WTC11 (cell line): ENCODE results near the gene RNF167. TPM values are rescaled to one million over a fixed set of nuclear protein-coding genes. Genes with fewer than 3 reads are reported as not detected.

Experiments
- ATAC-seq: fragments of 200-7000 bp; cut with Tn5 transposase; 2 replicates; pipeline ENCODE4 v1.10.0; 2021; ENCODE audit warnings: mild to moderate bottlenecking, moderate library complexity
- CTCF ChIA-PET: fragments of 300-600 bp; sonication (Branson Sonifier 250); formaldehyde crosslinking; loops from one replicate; lab custom pipeline; 2021; ENCODE audit warnings: antibody characterized with exemption; lab: Charles Lee
- POLR2A ChIA-PET: fragments of 350-600 bp; sonication (Branson Sonifier 250); formaldehyde crosslinking; loops from one replicate; lab custom pipeline; 2021; ENCODE audit warnings: antibody characterized with exemption; lab: Charles Lee
- DNase-seq: peaks from one replicate; pipeline ENCODE4 v3.0.0; 2021; ENCODE audit warnings: low spot score
- H3K27ac Mint-ChIP-seq: 2 replicates; pipeline ENCODE4 v1.8.0; 2021; ENCODE audit warnings: mixed read lengths
- H3K27me3 Mint-ChIP-seq: 2 replicates; pipeline ENCODE4 v1.8.0; 2021; ENCODE audit warnings: low read depth, mild to moderate bottlenecking, moderate library complexity, mixed read lengths
- H3K36me3 Mint-ChIP-seq: 2 replicates; pipeline ENCODE4 v1.8.0; 2021; ENCODE audit warnings: mixed read lengths
- H3K4me1 Mint-ChIP-seq: 2 replicates; pipeline ENCODE4 v1.8.0; 2022; ENCODE audit warnings: mixed read lengths
- H3K4me3 Mint-ChIP-seq: 2 replicates; pipeline ENCODE4 v1.8.0; 2021; ENCODE audit warnings: mild to moderate bottlenecking, moderate library complexity, mixed read lengths
- H3K9me3 Mint-ChIP-seq: 2 replicates; pipeline ENCODE4 v1.8.0; 2021; ENCODE audit warnings: mixed read lengths
- CREB1 ChIP-seq: sonication (generic); formaldehyde crosslinking; IDR thresholded peaks from 2 replicates; pipeline ENCODE4 v1.8.0; 2023; ENCODE audit warnings: mild to moderate bottlenecking, missing genetic modification reagents
- ETV6 ChIP-seq: sonication (generic); formaldehyde crosslinking; IDR thresholded peaks from 2 replicates; pipeline ENCODE4 v1.8.1; 2022; ENCODE audit warnings: mild to moderate bottlenecking, missing genetic modification reagents
- FOXJ3 ChIP-seq: sonication (generic); formaldehyde crosslinking; IDR thresholded peaks from 2 replicates; pipeline ENCODE4 v1.9.0; 2021; ENCODE audit warnings: missing genetic modification reagents, mild to moderate bottlenecking, borderline replicate concordance
- GRHL2 ChIP-seq: fragments of 250-450 bp; sonication (Bioruptor Pico); IDR thresholded peaks from 2 replicates; pipeline ENCODE4 v1.8.0; 2022; ENCODE audit warnings: mild to moderate bottlenecking, moderate library complexity; ENCODE audit not compliant: insufficient replicate concordance, severe bottlenecking
- HMGXB4 ChIP-seq: sonication (generic); formaldehyde crosslinking; IDR thresholded peaks from 2 replicates; pipeline ENCODE4 v1.8.1; 2023; ENCODE audit warnings: mild to moderate bottlenecking, moderate library complexity, missing genetic modification reagents
- IRF2 ChIP-seq: sonication (generic); formaldehyde crosslinking; IDR thresholded peaks from 2 replicates; pipeline ENCODE4 v1.8.0; 2022; ENCODE audit warnings: low read depth, missing genetic modification reagents, borderline replicate concordance
- JAZF1 ChIP-seq: fragments of 250-450 bp; sonication (Bioruptor Pico); IDR thresholded peaks from 2 replicates; pipeline ENCODE4 v1.9.0; 2021; ENCODE audit warnings: moderate library complexity, mild to moderate bottlenecking, inconsistent platforms
- MAX ChIP-seq: sonication (generic); formaldehyde crosslinking; IDR thresholded peaks from 2 replicates; pipeline ENCODE4 v1.8.0; 2022; ENCODE audit warnings: mild to moderate bottlenecking, missing genetic modification reagents
- NR1H2 ChIP-seq: sonication (generic); formaldehyde crosslinking; IDR thresholded peaks from 2 replicates; pipeline ENCODE4 v1.9.0; 2021; ENCODE audit warnings: mild to moderate bottlenecking, moderate library complexity, missing genetic modification reagents
- NR2C2 ChIP-seq: sonication (generic); formaldehyde crosslinking; IDR thresholded peaks from 2 replicates; pipeline ENCODE4 v1.8.0; 2022; ENCODE audit warnings: mild to moderate bottlenecking, missing genetic modification reagents
- TEAD1 ChIP-seq: sonication (generic); formaldehyde crosslinking; IDR thresholded peaks from 2 replicates; pipeline ENCODE4 v1.8.0; 2022; ENCODE audit warnings: mild to moderate bottlenecking, missing genetic modification reagents
- ZBTB21 ChIP-seq: sonication (generic); formaldehyde crosslinking; IDR thresholded peaks from 2 replicates; pipeline ENCODE4 v1.8.1; 2023; ENCODE audit warnings: mild to moderate bottlenecking, missing genetic modification reagents, borderline replicate concordance
- ZNF121 ChIP-seq: sonication (generic); formaldehyde crosslinking; IDR thresholded peaks from 2 replicates; pipeline ENCODE4 v1.8.0; 2023; ENCODE audit warnings: missing genetic modification reagents
- ZNF219 ChIP-seq: sonication (generic); formaldehyde crosslinking; IDR thresholded peaks from 2 replicates; pipeline ENCODE4 v1.8.0; 2023; ENCODE audit warnings: missing genetic modification reagents, mild to moderate bottlenecking, borderline replicate concordance
- ZNF317 ChIP-seq: sonication (generic); formaldehyde crosslinking; IDR thresholded peaks from 2 replicates; pipeline ENCODE4 v1.8.1; 2023; ENCODE audit warnings: low read depth, mild to moderate bottlenecking, moderate library complexity, missing genetic modification reagents, borderline replicate concordance
- ZNF425 ChIP-seq: fragments of 250-450 bp; sonication (Bioruptor Pico); conservative IDR thresholded peaks from 2 replicates; pipeline ENCODE4 v1.9.0; 2021; ENCODE audit warnings: mild to moderate bottlenecking
- total RNA-seq: library from RNA; stranded (reverse); gene quantifications from 3 replicates; pipeline ENCODE4 v1.2.3, GENCODE V29; 2021
- TF ChIP-seq, protein P1 (sequence below): sonication (generic); formaldehyde crosslinking; IDR thresholded peaks from 2 replicates; pipeline ENCODE4 v1.8.0; 2023; ENCODE audit warnings: mild to moderate bottlenecking, missing genetic modification reagents
- TF ChIP-seq, protein P2 (sequence below): sonication (generic); formaldehyde crosslinking; IDR thresholded peaks from 2 replicates; pipeline ENCODE4 v1.8.0; 2022; ENCODE audit warnings: mild to moderate bottlenecking, missing genetic modification reagents
- TF ChIP-seq, protein P3 (sequence below): sonication (generic); formaldehyde crosslinking; IDR thresholded peaks from 2 replicates; pipeline ENCODE4 v1.8.1; 2022; ENCODE audit warnings: low read depth, missing genetic modification reagents, borderline replicate concordance

Gene RNF167
- total RNA-seq, 1 experiment from 2014 or later: 143 TPM

DNA sequence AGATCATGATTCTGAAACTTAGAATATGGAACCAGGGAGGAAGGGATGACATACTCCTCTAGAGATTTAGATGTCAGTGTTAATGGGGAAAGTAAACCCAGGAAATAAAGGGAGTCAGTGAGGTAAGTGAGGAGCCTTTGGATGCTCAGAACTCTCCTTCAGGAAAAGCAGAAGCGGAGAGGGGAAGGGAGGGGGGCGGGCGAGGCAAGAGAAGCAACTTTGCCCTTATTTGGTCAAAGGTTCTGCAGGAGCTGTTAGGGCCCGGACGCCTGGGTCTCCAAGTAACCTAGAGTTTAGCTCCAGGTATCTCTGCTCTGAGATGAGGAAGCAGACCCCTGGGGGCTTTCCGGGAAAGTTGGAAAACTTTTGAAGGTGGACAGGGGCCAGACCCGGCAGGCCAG lies 6.9 kb downstream of the RNF167 start:
- H3K36me3 Mint-ChIP-seq: peaks cover 39% of the 10 kb centered on the region
- CTCF ChIA-PET: interaction anchor here (0.6 to 2.6 kb wide), 3 partner anchors 38 to 88 kb away, joined by 6 to 15 read pairs (median 6); partner anchors contain the start of gene SLC52A1
- H3K4me3 Mint-ChIP-seq: peak overlapping the region; percentile 91
- H3K9me3 Mint-ChIP-seq: no peaks in the 10 kb centered on the region
- ATAC-seq (no peak), DNase-seq (no peak)
- TF ChIP-seq NR2C2 (CRISPR knock-in tag) (no peak), TEAD1 (CRISPR knock-in tag) (no peak), ZNF121 (CRISPR knock-in tag) (no peak), MAX (CRISPR knock-in tag) (no peak), ZNF425 (no peak), ZBTB21 (CRISPR knock-in tag) (no peak), ZNF219 (CRISPR knock-in tag) (no peak), ZNF317 (CRISPR knock-in tag) (no peak), ETV6 (CRISPR knock-in tag) (no peak), IRF2 (CRISPR knock-in tag) (no peak)
- TF ChIP-seq, protein P1, sequence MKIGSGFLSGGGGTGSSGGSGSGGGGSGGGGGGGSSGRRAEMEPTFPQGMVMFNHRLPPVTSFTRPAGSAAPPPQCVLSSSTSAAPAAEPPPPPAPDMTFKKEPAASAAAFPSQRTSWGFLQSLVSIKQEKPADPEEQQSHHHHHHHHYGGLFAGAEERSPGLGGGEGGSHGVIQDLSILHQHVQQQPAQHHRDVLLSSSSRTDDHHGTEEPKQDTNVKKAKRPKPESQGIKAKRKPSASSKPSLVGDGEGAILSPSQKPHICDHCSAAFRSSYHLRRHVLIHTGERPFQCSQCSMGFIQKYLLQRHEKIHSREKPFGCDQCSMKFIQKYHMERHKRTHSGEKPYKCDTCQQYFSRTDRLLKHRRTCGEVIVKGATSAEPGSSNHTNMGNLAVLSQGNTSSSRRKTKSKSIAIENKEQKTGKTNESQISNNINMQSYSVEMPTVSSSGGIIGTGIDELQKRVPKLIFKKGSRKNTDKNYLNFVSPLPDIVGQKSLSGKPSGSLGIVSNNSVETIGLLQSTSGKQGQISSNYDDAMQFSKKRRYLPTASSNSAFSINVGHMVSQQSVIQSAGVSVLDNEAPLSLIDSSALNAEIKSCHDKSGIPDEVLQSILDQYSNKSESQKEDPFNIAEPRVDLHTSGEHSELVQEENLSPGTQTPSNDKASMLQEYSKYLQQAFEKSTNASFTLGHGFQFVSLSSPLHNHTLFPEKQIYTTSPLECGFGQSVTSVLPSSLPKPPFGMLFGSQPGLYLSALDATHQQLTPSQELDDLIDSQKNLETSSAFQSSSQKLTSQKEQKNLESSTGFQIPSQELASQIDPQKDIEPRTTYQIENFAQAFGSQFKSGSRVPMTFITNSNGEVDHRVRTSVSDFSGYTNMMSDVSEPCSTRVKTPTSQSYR (CRISPR knock-in tag): no peak
- TF ChIP-seq, protein P2, sequence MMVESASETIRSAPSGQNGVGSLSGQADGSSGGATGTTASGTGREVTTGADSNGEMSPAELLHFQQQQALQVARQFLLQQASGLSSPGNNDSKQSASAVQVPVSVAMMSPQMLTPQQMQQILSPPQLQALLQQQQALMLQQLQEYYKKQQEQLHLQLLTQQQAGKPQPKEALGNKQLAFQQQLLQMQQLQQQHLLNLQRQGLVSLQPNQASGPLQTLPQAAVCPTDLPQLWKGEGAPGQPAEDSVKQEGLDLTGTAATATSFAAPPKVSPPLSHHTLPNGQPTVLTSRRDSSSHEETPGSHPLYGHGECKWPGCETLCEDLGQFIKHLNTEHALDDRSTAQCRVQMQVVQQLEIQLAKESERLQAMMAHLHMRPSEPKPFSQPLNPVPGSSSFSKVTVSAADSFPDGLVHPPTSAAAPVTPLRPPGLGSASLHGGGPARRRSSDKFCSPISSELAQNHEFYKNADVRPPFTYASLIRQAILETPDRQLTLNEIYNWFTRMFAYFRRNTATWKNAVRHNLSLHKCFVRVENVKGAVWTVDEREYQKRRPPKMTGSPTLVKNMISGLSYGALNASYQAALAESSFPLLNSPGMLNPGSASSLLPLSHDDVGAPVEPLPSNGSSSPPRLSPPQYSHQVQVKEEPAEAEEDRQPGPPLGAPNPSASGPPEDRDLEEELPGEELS: no peak
- TF ChIP-seq, protein P3, sequence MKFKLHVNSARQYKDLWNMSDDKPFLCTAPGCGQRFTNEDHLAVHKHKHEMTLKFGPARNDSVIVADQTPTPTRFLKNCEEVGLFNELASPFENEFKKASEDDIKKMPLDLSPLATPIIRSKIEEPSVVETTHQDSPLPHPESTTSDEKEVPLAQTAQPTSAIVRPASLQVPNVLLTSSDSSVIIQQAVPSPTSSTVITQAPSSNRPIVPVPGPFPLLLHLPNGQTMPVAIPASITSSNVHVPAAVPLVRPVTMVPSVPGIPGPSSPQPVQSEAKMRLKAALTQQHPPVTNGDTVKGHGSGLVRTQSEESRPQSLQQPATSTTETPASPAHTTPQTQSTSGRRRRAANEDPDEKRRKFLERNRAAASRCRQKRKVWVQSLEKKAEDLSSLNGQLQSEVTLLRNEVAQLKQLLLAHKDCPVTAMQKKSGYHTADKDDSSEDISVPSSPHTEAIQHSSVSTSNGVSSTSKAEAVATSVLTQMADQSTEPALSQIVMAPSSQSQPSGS (CRISPR knock-in tag): no peak
- H3K4me1 Mint-ChIP-seq: peaks cover 38% of the 10 kb centered on the region
- H3K27ac Mint-ChIP-seq: peak overlapping the region; percentile 97
- POLR2A ChIA-PET: interaction anchor here (0.7 to 3.5 kb wide), 3 partner anchors 18 to 520 kb away, joined by 3 to 45 read pairs (median 4); partner anchors contain the start of gene SPAG7
- no peaks in the 10 kb centered on the region for H3K27me3 Mint-ChIP-seq

- Mint-ChIP-seq H3K36me3 (peaks cover 35% of the 10 kb centered on the region), H3K27ac (peak overlapping the region; percentile 87), H3K9me3 (no peaks in the 10 kb centered on the region), H3K4me3 (peak overlapping the region; percentile 91), H3K27me3 (no peaks in the 10 kb centered on the region), H3K4me1 (peaks cover 38% of the 10 kb centered on the region)
- POLR2A ChIA-PET: interaction anchor here (0.7 to 3.5 kb wide), 5 partner anchors 7 to 520 kb away, joined by 3 to 45 read pairs (median 4); partner anchors contain the start of genes RNF167, SLC25A11 and SPAG7
- no peak for ATAC-seq
- CTCF ChIA-PET: interaction anchor here (0.6 to 5.4 kb wide), 5 partner anchors 8 to 88 kb away, joined by 3 to 27 read pairs (median 6); partner anchors contain the start of genes RNF167, SLC25A11 and SLC52A1
- peak; percentile 59 for DNase-seq
- TF ChIP-seq GRHL2 (CRISPR knock-in tag) (no peak), JAZF1 (CRISPR knock-in tag) (no peak), HMGXB4 (CRISPR knock-in tag) (no peak), TEAD1 (CRISPR knock-in tag) (no peak), ZNF425 (no peak), FOXJ3 (CRISPR knock-in tag) (no peak), NR1H2 (CRISPR knock-in tag) (no peak), CREB1 (CRISPR knock-in tag) (0 out of 2 replicates have a peak, but pooled peaks have one; percentile 80), ETV6 (CRISPR knock-in tag) (0 out of 2 replicates have a peak, but pooled peaks have one; percentile 45)
Observed at GRCh38 chr17:4947411-4948165, 7.5 kb downstream of the RNF167 start.
